KMS-11 (cell line): ENCODE results near the gene MACROD1.

Experiments
- H2AFZ ChIP-seq: fragments of 200-600 bp; sonication (generic); 2 replicates; pipeline ENCODE4 v1.6.1; 2016; ENCODE audit warnings: antibody characterized with exemption, mixed run types, low read depth
- H3K27ac ChIP-seq: fragments of 200-600 bp; sonication (generic); 2 replicates; pipeline ENCODE4 v1.6.1; 2016; ENCODE audit warnings: mild to moderate bottlenecking, mixed run types
- H3K27me3 ChIP-seq: fragments of 200-600 bp; sonication (generic); 2 replicates; pipeline ENCODE4 v1.6.1; 2017; ENCODE audit warnings: mild to moderate bottlenecking, low read depth, mixed run types, moderate library complexity; ENCODE audit not compliant: insufficient read depth
- H3K36me3 ChIP-seq: fragments of 200-600 bp; sonication (generic); 2 replicates; pipeline ENCODE4 v1.6.1; 2017; ENCODE audit warnings: mild to moderate bottlenecking, mixed run types; ENCODE audit not compliant: insufficient read depth
- H3K4me1 ChIP-seq: fragments of 200-600 bp; sonication (generic); 2 replicates; pipeline ENCODE4 v1.6.1; 2016; ENCODE audit warnings: mild to moderate bottlenecking, low read depth, mixed run types; ENCODE audit not compliant: poor library complexity, severe bottlenecking
- H3K4me2 ChIP-seq: fragments of 200-600 bp; sonication (generic); 2 replicates; pipeline ENCODE4 v1.7.0; 2016; ENCODE audit warnings: mild to moderate bottlenecking, mixed run types
- H3K4me3 ChIP-seq: fragments of 200-600 bp; sonication (generic); IDR thresholded peaks from 2 replicates; pipeline ENCODE4 v1.6.1; 2017; ENCODE audit warnings: low read depth, low read length, mixed read lengths; ENCODE audit not compliant: insufficient read depth
- H3K79me2 ChIP-seq: fragments of 200-600 bp; sonication (generic); 2 replicates; pipeline ENCODE4 v1.6.1; 2016; ENCODE audit warnings: low read depth, mixed run types; ENCODE audit not compliant: insufficient read depth
- H3K9ac ChIP-seq: fragments of 200-600 bp; sonication (generic); 2 replicates; pipeline ENCODE4 v1.6.1; 2016; ENCODE audit warnings: mild to moderate bottlenecking, mixed run types
- H4K20me1 ChIP-seq: fragments of 200-600 bp; sonication (generic); 2 replicates; pipeline ENCODE4 v1.6.1; 2016; ENCODE audit warnings: mild to moderate bottlenecking, mixed run types; ENCODE audit not compliant: insufficient read depth
- TF ChIP-seq, protein P1 (sequence below): fragments of 200-600 bp; sonication (generic); conservative IDR thresholded peaks from 2 replicates; pipeline ENCODE4 v1.6.1; 2017; ENCODE audit warnings: low read depth, mild to moderate bottlenecking, antibody characterized with exemption, low read length, moderate library complexity, mixed read lengths

MACROD1 gene

GRCh38 chr11:64120951-64121569 lies 44.9 kb downstream of the MACROD1 start:
- no peaks in the 10 kb centered on the region for H3K27me3 ChIP-seq
- H3K79me2 ChIP-seq = no peaks in the 10 kb centered on the region
- no peak overlapping the region for H3K9ac ChIP-seq
- H4K20me1 ChIP-seq = no peaks in the 10 kb centered on the region
- no peak overlapping the region for H2AFZ ChIP-seq
- no peak overlapping the region for H3K27ac ChIP-seq
- no peak overlapping the region for H3K4me2 ChIP-seq
- no peaks in the 10 kb centered on the region for H3K4me1 ChIP-seq
- TF ChIP-seq, protein P1, sequence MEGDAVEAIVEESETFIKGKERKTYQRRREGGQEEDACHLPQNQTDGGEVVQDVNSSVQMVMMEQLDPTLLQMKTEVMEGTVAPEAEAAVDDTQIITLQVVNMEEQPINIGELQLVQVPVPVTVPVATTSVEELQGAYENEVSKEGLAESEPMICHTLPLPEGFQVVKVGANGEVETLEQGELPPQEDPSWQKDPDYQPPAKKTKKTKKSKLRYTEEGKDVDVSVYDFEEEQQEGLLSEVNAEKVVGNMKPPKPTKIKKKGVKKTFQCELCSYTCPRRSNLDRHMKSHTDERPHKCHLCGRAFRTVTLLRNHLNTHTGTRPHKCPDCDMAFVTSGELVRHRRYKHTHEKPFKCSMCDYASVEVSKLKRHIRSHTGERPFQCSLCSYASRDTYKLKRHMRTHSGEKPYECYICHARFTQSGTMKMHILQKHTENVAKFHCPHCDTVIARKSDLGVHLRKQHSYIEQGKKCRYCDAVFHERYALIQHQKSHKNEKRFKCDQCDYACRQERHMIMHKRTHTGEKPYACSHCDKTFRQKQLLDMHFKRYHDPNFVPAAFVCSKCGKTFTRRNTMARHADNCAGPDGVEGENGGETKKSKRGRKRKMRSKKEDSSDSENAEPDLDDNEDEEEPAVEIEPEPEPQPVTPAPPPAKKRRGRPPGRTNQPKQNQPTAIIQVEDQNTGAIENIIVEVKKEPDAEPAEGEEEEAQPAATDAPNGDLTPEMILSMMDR = no peak
- no peaks in the 10 kb centered on the region for H3K36me3 ChIP-seq
- no peak overlapping the region for H3K4me3 ChIP-seq

DNA sequence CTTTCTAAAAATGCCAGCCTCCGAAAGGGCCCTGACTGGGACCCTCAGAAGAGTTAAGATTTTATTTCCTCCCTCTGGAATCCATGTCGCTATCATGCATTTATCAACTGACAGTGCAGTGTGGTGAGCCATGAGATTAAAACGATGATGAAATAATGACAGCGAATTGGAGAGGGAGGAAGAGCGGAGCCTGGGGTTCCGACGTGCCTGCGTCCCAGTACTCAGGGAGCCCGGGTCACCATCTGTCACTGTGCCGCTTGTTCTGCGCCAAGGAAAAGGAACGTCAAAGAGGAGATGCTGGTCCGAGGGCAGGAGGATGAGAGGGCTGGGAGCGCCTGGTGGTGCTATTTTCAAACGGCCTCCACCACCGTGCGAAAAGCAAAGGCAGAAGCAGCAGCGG lies 46.2 kb downstream of the MACROD1 start:
- Histone ChIP-seq H3K4me1 (no peaks in the 10 kb centered on the region), H3K36me3 (no peaks in the 10 kb centered on the region), H3K4me3 (no peak overlapping the region), H3K4me2 (no peak overlapping the region), H3K27ac (no peak overlapping the region), H3K9ac (no peak overlapping the region), H2AFZ (no peak overlapping the region), H3K27me3 (no peaks in the 10 kb centered on the region), H4K20me1 (no peaks in the 10 kb centered on the region), H3K79me2 (no peaks in the 10 kb centered on the region)
- TF ChIP-seq, protein P1 = no peak

GRCh38 chr11:64118876-64119665 lies 46.8 kb downstream of the MACROD1 start:
- Histone ChIP-seq H3K27ac (no peak overlapping the region), H3K4me1 (no peaks in the 10 kb centered on the region), H3K4me3 (no peak overlapping the region), H3K9ac (no peak overlapping the region), H3K36me3 (no peaks in the 10 kb centered on the region), H3K79me2 (no peaks in the 10 kb centered on the region), H2AFZ (no peak overlapping the region), H3K4me2 (no peak overlapping the region), H4K20me1 (no peaks in the 10 kb centered on the region), H3K27me3 (no peaks in the 10 kb centered on the region)
- TF ChIP-seq, protein P1 = no peak

GRCh38 chr11:64117763-64118459 lies 48.0 kb downstream of the MACROD1 start:
- Histone ChIP-seq H3K36me3 (no peaks in the 10 kb centered on the region), H4K20me1 (no peaks in the 10 kb centered on the region), H3K4me3 (no peak overlapping the region), H3K4me1 (no peaks in the 10 kb centered on the region), H3K27ac (no peak overlapping the region), H3K27me3 (no peaks in the 10 kb centered on the region), H3K4me2 (no peak overlapping the region), H3K9ac (no peak overlapping the region), H3K79me2 (no peaks in the 10 kb centered on the region), H2AFZ (no peak overlapping the region)
- TF ChIP-seq, protein P1 = no peak
